Measurements from ENCODE around the gene MKNK1.

MKNK1 gene

GRCh38 chr1:46592823-46593222 lies 11.2 kb downstream of the MKNK1 start:
- no peak overlapping the region for H3K4me3 Mint-ChIP-seq
- no peaks in the 10 kb centered on the region for H3K27me3 Mint-ChIP-seq
- H3K4me1 Mint-ChIP-seq (ENCODE audit: low read depth): peaks cover 26% of the 10 kb centered on the region
- H3K27ac Mint-ChIP-seq: no peak overlapping the region
- no peaks in the 10 kb centered on the region for H3K9me3 Mint-ChIP-seq
- H3K36me3 Mint-ChIP-seq (ENCODE audit: low read depth): peaks cover 56% of the 10 kb centered on the region

- H3K4me1 Mint-ChIP-seq (ENCODE audit: low read depth): peaks cover 8% of the 10 kb centered on the region
- no peaks in the 10 kb centered on the region for H3K27me3 Mint-ChIP-seq
- H3K4me3 Mint-ChIP-seq: no peak overlapping the region
- no peak overlapping the region for H3K27ac Mint-ChIP-seq
- peaks cover 67% of the 10 kb centered on the region for H3K36me3 Mint-ChIP-seq (ENCODE audit: low read depth)
- H3K9me3 Mint-ChIP-seq: no peaks in the 10 kb centered on the region
Measured at GRCh38 chr1:46589529-46589928, 14.5 kb downstream of the MKNK1 start.

GRCh38 chr1:46587069-46587468 lies 17.0 kb downstream of the MKNK1 start:
- no peaks in the 10 kb centered on the region for H3K27me3 Mint-ChIP-seq
- H3K4me3 Mint-ChIP-seq: no peak overlapping the region
- no peak overlapping the region for H3K27ac Mint-ChIP-seq
- no peaks in the 10 kb centered on the region for H3K9me3 Mint-ChIP-seq
- peaks cover 14% of the 10 kb centered on the region for H3K4me1 Mint-ChIP-seq (ENCODE audit: low read depth)
- peaks cover 54% of the 10 kb centered on the region for H3K36me3 Mint-ChIP-seq (ENCODE audit: low read depth)

GRCh38 chr1:46585312-46585938 lies 18.6 kb downstream of the MKNK1 start:
- Mint-ChIP-seq H3K4me1 (ENCODE audit: low read depth) (peaks cover 31% of the 10 kb centered on the region), H3K4me3 (no peak overlapping the region), H3K9me3 (no peaks in the 10 kb centered on the region), H3K36me3 (ENCODE audit: low read depth) (peaks cover 50% of the 10 kb centered on the region), H3K27me3 (no peaks in the 10 kb centered on the region), H3K27ac (no peak overlapping the region)

GRCh38 chr1:46583494-46583893 lies 20.6 kb downstream of the MKNK1 start:
- no peak overlapping the region for H3K4me3 Mint-ChIP-seq
- H3K27ac Mint-ChIP-seq: no peak overlapping the region
- H3K27me3 Mint-ChIP-seq: no peaks in the 10 kb centered on the region
- peaks cover 39% of the 10 kb centered on the region for H3K36me3 Mint-ChIP-seq (ENCODE audit: low read depth)
- no peaks in the 10 kb centered on the region for H3K9me3 Mint-ChIP-seq
- H3K4me1 Mint-ChIP-seq (ENCODE audit: low read depth): peaks cover 32% of the 10 kb centered on the region

GRCh38 chr1:46582972-46583371 lies 21.1 kb downstream of the MKNK1 start:
- Mint-ChIP-seq H3K36me3 (ENCODE audit: low read depth) (peaks cover 45% of the 10 kb centered on the region), H3K9me3 (no peaks in the 10 kb centered on the region), H3K27me3 (no peaks in the 10 kb centered on the region), H3K4me3 (no peak overlapping the region), H3K27ac (peak overlapping the region; percentile 29), H3K4me1 (ENCODE audit: low read depth) (peaks cover 32% of the 10 kb centered on the region)

GRCh38 chr1:46581681-46582455 lies 22.2 kb downstream of the MKNK1 start:
- Mint-ChIP-seq H3K4me3 (peak overlapping the region; percentile 31), H3K36me3 (ENCODE audit: low read depth) (peaks cover 48% of the 10 kb centered on the region), H3K27ac (peak overlapping the region; percentile 86), H3K9me3 (no peaks in the 10 kb centered on the region), H3K27me3 (no peaks in the 10 kb centered on the region), H3K4me1 (ENCODE audit: low read depth) (peaks cover 32% of the 10 kb centered on the region)

- H3K27ac Mint-ChIP-seq: no peak overlapping the region
- peaks cover 32% of the 10 kb centered on the region for H3K4me1 Mint-ChIP-seq (ENCODE audit: low read depth)
- H3K9me3 Mint-ChIP-seq: no peaks in the 10 kb centered on the region
- H3K4me3 Mint-ChIP-seq: no peak overlapping the region
- H3K36me3 Mint-ChIP-seq (ENCODE audit: low read depth): peaks cover 42% of the 10 kb centered on the region
- no peaks in the 10 kb centered on the region for H3K27me3 Mint-ChIP-seq
Measured at GRCh38 chr1:46580140-46580903, 23.7 kb downstream of the MKNK1 start.

GRCh38 chr1:46577671-46578070 lies 26.4 kb downstream of the MKNK1 start:
- Mint-ChIP-seq H3K27me3 (no peaks in the 10 kb centered on the region), H3K9me3 (no peaks in the 10 kb centered on the region), H3K4me3 (no peak overlapping the region), H3K27ac (no peak overlapping the region), H3K36me3 (ENCODE audit: low read depth) (peaks cover 40% of the 10 kb centered on the region), H3K4me1 (ENCODE audit: low read depth) (peaks cover 24% of the 10 kb centered on the region)

GRCh38 chr1:46576596-46576995 lies 27.5 kb downstream of the MKNK1 start:
- Mint-ChIP-seq H3K27me3 (no peaks in the 10 kb centered on the region), H3K4me3 (no peak overlapping the region), H3K27ac (no peak overlapping the region), H3K4me1 (ENCODE audit: low read depth) (peaks cover 13% of the 10 kb centered on the region), H3K36me3 (ENCODE audit: low read depth) (peaks cover 30% of the 10 kb centered on the region), H3K9me3 (no peaks in the 10 kb centered on the region)

- H3K27me3 Mint-ChIP-seq: no peaks in the 10 kb centered on the region
- H3K9me3 Mint-ChIP-seq: no peaks in the 10 kb centered on the region
- H3K4me3 Mint-ChIP-seq: no peak overlapping the region
- peaks cover 25% of the 10 kb centered on the region for H3K36me3 Mint-ChIP-seq (ENCODE audit: low read depth)
- peaks cover 5% of the 10 kb centered on the region for H3K4me1 Mint-ChIP-seq (ENCODE audit: low read depth)
- H3K27ac Mint-ChIP-seq: no peak overlapping the region
Measured at GRCh38 chr1:46575778-46576177, 28.3 kb downstream of the MKNK1 start.

GRCh38 chr1:46575300-46575699 lies 28.8 kb downstream of the MKNK1 start:
- Mint-ChIP-seq H3K27ac (no peak overlapping the region), H3K4me1 (ENCODE audit: low read depth) (no peaks in the 10 kb centered on the region), H3K27me3 (no peaks in the 10 kb centered on the region), H3K36me3 (ENCODE audit: low read depth) (peaks cover 20% of the 10 kb centered on the region), H3K4me3 (no peak overlapping the region), H3K9me3 (no peaks in the 10 kb centered on the region)

- no peak overlapping the region for H3K27ac Mint-ChIP-seq
- no peaks in the 10 kb centered on the region for H3K9me3 Mint-ChIP-seq
- peaks cover 16% of the 10 kb centered on the region for H3K36me3 Mint-ChIP-seq (ENCODE audit: low read depth)
- H3K4me3 Mint-ChIP-seq: no peak overlapping the region
- no peaks in the 10 kb centered on the region for H3K4me1 Mint-ChIP-seq (ENCODE audit: low read depth)
- H3K27me3 Mint-ChIP-seq: no peaks in the 10 kb centered on the region
Measured at GRCh38 chr1:46571691-46572225, 32.3 kb downstream of the MKNK1 start.

- Mint-ChIP-seq H3K27ac (no peak overlapping the region), H3K27me3 (no peaks in the 10 kb centered on the region), H3K4me1 (ENCODE audit: low read depth) (no peaks in the 10 kb centered on the region), H3K36me3 (ENCODE audit: low read depth) (peaks cover 26% of the 10 kb centered on the region), H3K9me3 (no peaks in the 10 kb centered on the region), H3K4me3 (no peak overlapping the region)
Measured at GRCh38 chr1:46569884-46570725, 34.0 kb downstream of the MKNK1 start.

Data from stimulated activated naive CD8-positive, alpha-beta T cell treated with anti-CD3 and anti-CD28 coated beads, Interleukin-15, Interleukin-2, amounts not matched to agents 100 ng/mL and 50 ng/mL, for 24 hours (primary cell).